ELR (cell line): Measurements from ENCODE around the gene CYTH3.

ENCODE experiments used
- DNase-seq: peaks from one replicate; pipeline ENCODE4 v3.0.0-alpha.2; 2015; ENCODE audit warnings: low read depth

CYTH3 gene

DNA sequence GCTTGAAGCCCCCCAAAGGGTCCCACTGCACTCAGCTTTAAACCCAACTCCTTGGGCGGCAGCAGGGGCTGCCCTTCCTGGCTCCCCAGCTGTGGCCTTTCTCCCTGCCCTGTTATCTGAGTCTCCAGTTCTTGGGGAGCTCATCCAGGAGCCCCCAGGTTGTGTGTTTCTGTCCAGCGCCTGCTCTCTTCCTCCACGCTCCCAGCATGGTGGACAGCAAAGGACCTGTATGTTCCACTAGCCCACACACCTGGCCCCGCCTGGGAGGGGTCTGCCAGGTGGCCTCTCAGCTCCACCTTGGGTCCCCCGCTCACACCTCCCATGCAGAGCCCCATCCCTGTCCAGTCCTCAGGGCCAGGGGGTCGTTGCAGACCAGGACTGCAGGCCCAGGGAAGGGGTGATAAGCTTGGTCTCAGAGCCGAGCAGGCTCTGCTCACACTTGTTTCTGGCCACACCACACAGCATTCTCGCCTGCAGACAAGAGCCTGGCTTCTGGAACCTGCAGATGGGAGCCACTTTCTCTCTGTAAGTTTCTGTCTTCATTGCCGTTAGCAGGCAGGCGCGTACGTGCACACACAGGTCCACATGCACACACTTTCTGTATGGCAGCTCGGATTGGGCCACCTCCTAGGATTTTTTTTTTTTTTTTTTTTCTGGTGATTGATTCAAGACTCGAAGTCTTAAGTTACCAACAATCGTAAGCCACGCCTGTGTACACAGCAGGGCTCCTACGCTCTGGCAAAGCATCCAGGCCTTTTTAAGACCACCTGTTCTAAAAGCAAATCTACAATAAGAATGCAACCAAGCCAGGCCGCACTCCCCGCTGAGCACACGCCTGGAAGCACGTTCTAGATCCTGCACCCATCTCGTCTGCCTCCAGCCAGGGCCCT lies 104.6 kb downstream of the CYTH3 start:
- DNase-seq: no peak

GRCh38 chr7:6167004-6167551 lies 105.3 kb downstream of the CYTH3 start:
- DNase-seq: no peak

DNA sequence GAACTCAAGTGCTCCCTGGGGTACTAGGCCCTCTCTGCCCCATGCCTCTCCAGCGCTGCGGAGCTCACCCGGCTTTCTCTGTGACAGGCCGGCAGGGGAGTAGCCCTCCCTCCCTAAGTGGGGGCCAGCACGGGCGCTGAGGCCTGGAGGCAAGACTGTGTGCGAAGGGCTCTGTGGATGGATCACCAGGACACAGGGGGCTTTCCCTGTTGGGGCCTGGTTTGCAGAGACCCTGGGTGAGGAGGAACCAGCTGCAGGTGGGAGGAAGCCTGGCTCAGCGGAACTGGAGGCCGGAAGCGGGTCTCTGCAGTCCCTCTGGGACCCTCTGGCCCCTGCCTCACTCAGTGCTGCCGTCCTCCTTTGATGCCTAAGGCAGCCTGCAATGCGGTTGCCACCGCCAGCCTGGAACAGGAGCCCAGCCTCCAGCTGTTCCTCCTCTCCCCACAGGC lies 106.0 kb downstream of the CYTH3 start:
- no peak for DNase-seq

GRCh38 chr7:6165521-6166320 lies 106.7 kb downstream of the CYTH3 start:
- DNase-seq: no peak

DNA sequence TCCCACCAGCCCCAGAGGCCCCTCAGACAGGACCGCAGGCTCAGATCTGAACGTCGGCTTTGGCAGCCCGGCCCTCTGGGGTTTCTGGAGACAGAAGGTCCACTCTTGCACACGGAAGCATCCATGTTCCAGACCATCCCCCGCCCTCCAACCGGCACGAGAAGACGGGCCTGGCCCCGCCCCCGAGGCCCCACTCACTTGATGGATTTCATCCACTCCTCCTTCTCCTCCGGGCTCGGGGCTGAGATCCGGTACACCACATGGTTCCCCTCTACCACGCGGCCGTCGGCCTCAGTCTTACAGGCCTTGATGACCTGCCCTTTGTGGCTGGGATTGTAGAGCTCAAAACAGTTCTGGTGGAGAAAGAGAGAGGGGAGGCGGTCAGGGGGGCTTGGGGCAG lies 107.3 kb downstream of the CYTH3 start:
- DNase-seq: no peak

DNA sequence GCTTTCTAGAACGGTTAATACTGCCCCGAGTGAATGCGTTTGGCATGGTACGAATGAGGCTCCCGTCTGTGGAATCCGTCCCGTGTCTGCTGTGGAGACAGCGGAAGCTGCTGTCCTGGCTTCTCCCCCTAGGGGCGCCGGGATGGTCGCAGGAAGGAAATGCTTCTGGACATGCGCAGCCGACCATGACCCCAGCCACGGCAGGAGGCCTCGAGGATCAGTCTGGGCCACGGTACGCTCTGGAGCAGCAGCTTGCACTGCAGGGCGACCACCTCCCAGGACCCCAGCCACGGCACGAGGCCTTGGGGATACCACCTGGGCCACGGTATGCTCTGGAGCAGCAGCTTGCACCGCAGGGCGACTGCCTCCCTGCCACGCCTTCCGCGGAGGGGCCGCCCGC lies 107.9 kb downstream of the CYTH3 start:
- DNase-seq: peak; percentile 23

GRCh38 chr7:6164010-6164409 lies 108.4 kb downstream of the CYTH3 start:
- DNase-seq: no peak

DNA sequence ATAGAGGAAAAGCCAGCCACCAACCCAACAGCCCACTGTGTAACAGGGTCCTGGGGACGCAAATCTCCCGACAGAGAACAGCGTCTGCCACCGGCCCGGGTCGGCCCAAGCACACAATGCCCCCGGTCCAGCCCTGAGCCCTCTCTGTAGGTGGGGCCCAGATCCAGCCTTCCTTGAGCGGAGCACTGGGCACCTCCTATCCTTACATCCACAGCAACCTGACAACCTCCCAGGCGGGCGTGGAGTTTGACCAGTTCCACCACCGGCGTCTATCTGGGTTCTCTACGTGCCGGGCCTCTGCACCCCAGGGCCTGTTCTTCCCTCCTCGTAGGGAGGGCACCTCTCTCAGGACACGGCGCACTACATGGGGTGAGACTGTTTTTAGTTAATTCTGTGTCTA lies 109.0 kb downstream of the CYTH3 start:
- DNase-seq: no peak

- DNase-seq: no peak
Measured at GRCh38 chr7:6162650-6163366, 109.6 kb downstream of the CYTH3 start.

DNA sequence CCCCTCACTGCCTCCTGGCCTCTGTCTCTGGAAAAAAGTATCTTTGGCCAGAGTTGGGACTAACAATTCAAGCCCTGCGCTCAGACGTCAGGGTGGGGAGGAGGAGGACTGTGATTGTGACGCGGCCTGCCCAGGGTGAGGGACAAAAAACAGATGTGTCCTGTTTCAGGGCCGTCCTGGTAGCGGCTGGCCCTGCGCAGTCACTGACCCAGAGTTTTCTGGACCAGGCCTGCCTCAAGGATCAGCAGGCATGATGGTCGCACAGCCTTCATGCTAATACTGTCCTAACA lies 110.1 kb downstream of the CYTH3 start:
- DNase-seq: no peak

DNA sequence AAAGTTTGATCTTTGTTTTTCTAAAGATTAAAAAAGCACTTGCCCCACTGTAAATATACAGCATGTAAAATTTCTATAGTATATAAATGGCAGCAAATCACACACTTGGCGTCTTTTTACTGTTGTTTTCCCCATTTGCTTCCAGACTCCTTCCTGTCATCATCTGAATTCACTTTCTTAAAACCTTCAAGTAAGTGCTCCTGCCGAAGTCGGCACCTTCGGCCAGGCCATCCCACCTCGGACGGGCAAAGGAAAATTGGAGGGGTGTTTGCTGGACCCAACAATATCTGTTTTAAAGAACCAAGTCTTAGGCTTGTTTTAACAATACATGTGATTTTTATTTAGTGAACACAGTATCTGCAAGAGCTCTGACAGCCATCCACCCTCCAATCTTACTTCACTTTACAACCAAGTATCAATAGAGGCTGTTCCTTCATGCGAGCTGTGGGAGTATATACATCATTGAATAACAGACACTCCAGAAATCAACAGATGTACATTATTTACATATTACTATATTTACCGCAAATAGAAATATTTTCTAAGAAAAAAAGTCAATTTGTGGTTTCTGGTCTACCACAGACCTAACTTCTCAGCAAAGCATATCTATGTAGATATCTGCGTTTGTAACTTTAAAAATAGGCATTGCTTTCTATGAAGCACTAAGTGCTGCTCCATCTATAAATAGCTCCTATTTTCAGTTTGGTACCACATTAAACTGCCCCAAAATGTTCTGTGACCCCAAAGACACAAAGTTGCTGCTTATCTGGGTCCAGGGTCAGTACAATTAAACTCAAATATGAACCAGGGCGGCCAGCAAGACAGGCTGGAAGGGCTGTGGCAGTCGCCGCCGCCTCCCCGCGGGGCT lies 110.7 kb downstream of the CYTH3 start:
- DNase-seq: no peak

- peak; percentile 74 for DNase-seq
Measured at GRCh38 chr7:6160191-6160623, 112.2 kb downstream of the CYTH3 start.

DNA sequence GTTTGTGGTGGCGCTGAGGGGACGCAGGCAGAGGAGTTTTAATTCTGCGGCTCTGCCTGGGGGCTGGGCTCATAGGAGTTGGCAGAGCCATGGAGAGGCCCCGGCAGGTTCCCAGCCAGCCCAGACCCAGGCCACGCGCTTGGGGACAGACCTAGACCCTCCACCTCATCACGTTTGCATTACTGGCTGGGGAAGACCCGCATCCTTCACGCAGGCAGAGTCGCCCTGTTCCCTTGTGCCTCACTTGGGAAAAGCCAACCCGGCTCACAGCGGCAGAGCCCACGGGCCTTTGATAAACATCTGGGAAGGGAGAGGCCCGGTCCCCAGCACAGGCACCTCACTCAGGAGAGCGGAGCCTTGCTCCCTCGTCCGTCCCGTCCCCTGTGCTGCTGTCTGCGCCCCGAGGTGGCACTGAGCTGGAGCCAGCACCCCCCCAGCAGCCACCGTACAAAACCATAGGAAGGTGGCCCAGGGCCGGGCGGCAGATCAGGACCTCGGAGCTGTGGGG lies 112.8 kb downstream of the CYTH3 start:
- no peak for DNase-seq

GRCh38 chr7:6159097-6159483 lies 113.3 kb downstream of the CYTH3 start:
- no peak for DNase-seq

GRCh38 chr7:6158424-6159096 lies 113.9 kb downstream of the CYTH3 start:
- no peak for DNase-seq

DNA sequence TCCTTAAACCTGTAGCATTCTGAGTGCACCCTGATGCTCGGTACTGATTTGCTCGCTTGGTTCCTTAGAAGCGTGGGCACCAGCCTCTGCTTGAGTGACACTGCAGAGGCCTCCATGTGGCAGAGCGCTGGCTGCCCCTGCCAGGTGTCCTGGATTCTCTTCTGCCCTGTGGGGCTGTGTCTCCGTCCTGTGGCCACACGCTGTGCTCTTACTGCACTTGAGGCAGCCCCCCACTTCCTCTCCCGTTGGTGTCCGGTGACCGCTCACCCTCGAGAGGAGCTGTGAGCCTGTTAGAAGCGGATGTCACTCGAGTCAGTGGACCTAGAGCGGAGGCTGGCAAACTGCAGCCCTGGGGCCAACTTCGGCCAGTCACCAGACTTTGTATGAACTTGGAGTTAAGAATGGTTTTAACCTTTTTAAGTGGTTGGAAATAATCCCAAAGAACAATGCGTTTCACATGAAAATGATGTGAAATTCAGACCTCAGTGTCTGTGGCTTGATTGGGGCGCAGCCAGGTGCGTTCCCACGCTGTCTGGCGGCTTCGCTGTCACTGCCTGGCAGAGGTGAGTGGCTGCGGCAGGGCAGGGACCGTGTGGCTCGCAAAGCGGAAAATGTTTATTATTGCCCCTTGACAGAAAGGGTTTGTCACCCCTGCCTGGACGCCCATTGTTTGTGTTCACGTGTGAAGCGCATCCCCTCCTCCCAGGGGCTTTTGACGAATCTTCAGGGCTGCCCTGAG lies 114.6 kb downstream of the CYTH3 start:
- no peak for DNase-seq

GRCh38 chr7:6156734-6157133 lies 115.7 kb downstream of the CYTH3 start:
- no peak for DNase-seq

DNA sequence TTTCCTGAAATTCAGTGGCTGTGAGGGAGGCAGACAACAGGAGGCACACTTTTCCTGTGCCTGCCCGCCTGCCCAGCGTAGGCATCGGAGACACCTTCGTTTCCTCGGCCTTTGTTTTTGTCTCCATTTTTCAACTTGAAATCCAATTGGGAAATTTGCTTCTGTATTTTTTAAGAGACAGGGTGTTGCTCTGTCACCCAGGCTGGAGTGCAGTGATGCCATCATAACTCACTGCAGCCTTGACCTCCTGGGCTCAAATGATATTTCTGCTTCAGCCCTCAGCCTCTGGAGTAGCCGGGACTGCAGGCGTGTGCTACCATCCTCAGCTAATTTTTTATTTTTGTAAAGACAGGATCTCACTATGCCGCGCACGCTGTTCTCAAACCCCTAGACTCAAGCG lies 116.8 kb downstream of the CYTH3 start:
- no peak for DNase-seq

DNA sequence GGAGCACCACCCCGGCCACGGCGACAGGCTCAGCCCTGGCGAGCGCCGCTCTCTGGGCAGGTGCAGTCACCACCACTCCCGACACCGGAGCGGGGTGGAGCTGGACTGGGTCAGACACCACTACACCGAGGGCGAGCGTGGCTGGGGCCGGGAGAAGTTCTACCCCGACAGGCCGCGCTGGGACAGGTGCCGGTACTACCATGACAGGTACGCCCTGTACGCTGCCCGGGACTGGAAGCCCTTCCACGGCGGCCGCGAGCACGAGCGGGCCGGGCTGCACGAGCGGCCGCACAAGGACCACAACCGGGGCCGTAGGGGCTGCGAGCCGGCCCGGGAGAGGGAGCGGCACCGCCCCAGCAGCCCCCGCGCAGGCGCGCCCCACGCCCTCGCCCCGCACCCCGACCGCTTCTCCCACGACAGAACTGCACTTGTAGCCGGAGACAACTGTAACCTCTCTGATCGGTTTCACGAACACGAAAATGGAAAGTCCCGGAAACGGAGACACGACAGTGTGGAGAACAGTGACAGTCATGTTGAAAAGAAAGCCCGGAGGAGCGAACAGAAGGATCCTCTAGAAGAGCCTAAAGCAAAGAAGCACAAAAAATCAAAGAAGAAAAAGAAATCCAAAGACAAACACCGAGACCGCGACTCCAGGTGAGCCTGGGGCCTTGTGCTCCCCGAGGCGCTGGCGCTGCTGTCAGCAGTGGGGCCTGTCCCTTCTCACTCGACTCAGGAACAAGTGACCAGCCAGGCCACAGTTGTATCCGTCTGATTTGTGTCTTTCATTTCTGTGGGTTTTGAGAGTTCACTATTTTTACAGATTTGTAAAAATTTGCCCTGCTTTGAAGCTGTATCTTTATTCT lies 117.7 kb downstream of the CYTH3 start:
- DNase-seq: no peak
